ENCODE results near the gene C1orf167. TPM values are rescaled to one million over a fixed set of nuclear protein-coding genes. Genes with fewer than 3 reads are reported as not detected.

C1orf167 gene
- total RNA-seq, 1 donor from 2014 or later: not detected

DNA sequence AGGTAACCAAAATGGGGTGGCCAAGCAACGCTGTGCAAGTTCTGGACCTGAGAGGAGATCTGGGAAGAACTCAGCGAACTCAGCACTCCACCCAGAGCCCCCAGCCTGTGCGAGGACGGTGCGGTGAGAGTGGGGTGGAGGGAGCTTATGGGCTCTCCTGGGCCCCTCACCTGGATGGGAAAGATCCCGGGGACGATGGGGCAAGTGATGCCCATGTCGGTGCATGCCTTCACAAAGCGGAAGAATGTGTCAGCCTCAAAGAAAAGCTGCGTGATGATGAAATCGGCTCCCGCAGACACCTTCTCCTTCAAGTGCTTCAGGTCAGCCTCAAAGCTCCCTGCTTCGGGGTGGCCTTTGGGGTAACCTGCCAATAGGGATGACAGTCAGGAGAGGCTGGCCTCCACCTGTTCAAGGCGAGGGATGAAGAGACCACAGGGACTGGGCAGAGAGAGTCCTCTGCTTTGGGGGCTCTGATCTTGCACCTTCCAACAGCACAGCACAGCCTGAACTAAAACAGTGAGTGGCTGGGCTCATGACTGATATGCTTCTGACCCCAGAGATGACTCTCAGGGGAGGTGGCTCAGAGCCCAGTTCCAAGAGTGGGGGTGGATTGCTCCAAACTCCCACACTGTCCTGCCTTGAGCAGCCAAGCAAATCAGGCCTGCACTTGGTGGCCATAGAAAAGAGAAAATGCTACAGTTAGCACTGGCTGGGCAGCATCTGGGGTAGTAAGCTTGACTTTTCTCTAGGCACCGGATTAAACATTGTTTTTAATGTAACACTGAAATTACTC is 34.2 kb downstream of the C1orf167 start:
- no peak overlapping the region for H3K27ac Mint-ChIP-seq (ENCODE audit: unreplicated experiment)
- no peaks in the 10 kb centered on the region for H3K4me1 Mint-ChIP-seq

DNA sequence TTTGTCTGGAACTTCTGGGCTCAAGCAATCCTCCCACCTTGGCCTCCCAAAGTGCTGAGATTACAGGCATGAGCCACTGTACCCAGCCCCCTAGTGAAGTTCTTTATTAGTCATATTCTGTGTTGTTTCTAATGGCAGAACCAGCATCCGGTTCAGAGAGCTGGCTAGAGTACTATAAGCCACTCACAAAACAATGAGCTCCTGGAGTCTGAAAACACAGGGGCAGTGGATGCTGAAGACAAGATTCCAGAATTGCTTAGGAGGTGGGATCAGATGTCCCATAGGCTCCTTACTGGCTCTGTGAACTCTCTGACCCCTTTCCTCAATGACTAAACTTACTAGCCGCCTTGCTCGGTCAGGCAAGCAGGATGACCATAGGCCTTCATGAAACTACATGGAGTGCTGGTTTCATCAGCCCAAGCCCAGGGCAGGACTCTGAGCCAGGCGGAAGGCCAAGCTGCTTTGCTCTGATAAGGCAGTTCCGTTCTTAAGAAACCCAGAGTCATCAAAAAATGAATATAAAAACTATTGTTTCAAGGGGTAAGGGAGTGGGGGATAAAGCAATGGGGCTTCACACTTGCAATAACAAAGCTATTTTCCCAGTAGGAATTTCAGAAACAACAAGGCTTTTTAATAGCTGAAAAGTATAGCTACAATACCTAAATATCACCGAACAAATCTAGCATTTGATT is 35.7 kb downstream of the C1orf167 start:
- Mint-ChIP-seq H3K27ac (ENCODE audit: unreplicated experiment) (no peak overlapping the region), H3K4me1 (peaks cover 10% of the 10 kb centered on the region), H3K9me3 (no peaks in the 10 kb centered on the region), H3K27me3 (ENCODE audit: low read depth) (no peaks in the 10 kb centered on the region), H3K36me3 (ENCODE audit: low read depth) (no peaks in the 10 kb centered on the region), H3K4me3 (peak overlapping the region; percentile 27)
- DNase-seq (ENCODE audit: low read depth, low spot score): no peak
- no peak for TF ChIP-seq CTCF (conservative IDR thresholded peaks at IDR 0.05)

More for the DNA sequence above, 34.2 kb downstream of the C1orf167 start:
- Mint-ChIP-seq H3K9me3 (no peaks in the 10 kb centered on the region), H3K4me3 (no peak overlapping the region), H3K27me3 (ENCODE audit: low read depth) (no peaks in the 10 kb centered on the region), H3K36me3 (ENCODE audit: low read depth) (no peaks in the 10 kb centered on the region)
- no peak for DNase-seq (ENCODE audit: low read depth, low spot score)
- TF ChIP-seq CTCF (conservative IDR thresholded peaks at IDR 0.05): no peak

- no peak overlapping the region for H3K27ac Mint-ChIP-seq (ENCODE audit: unreplicated experiment)
- no peaks in the 10 kb centered on the region for H3K27me3 Mint-ChIP-seq (ENCODE audit: low read depth)
- H3K36me3 Mint-ChIP-seq (ENCODE audit: low read depth): no peaks in the 10 kb centered on the region
- peaks cover 23% of the 10 kb centered on the region for H3K4me1 Mint-ChIP-seq
- H3K9me3 Mint-ChIP-seq: no peaks in the 10 kb centered on the region
- no peak for TF ChIP-seq CTCF (conservative IDR thresholded peaks at IDR 0.05)
- no peak for DNase-seq (ENCODE audit: low read depth, low spot score)
- H3K4me3 Mint-ChIP-seq: no peak overlapping the region
These were observed 37.1 kb downstream of the C1orf167 start for GRCh38 chr1:11799099-11799498.

DNA sequence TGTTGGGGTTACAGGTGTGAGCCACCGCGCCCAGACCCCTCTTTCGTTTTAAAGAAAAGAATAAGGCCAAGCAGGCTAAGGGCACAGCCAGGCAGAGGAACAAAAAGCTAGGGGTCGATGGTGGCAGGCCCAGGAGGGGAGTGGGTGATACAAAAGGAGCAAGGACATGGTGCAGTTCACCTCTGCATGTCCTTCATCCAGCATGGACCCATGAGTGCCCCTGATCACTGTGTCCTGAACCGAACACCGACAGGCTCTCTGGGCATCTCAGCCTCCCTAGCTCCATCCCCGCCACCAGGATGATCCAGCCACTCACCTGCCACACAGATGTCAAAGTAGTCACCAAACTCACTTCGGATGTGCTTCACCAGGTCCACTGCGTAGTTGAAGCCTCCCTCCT is 37.9 kb downstream of the C1orf167 start:
- Mint-ChIP-seq H3K9me3 (no peaks in the 10 kb centered on the region), H3K4me1 (peaks cover 30% of the 10 kb centered on the region), H3K27me3 (ENCODE audit: low read depth) (no peaks in the 10 kb centered on the region), H3K36me3 (ENCODE audit: low read depth) (no peaks in the 10 kb centered on the region), H3K27ac (ENCODE audit: unreplicated experiment) (no peak overlapping the region), H3K4me3 (no peak overlapping the region)
- TF ChIP-seq CTCF (conservative IDR thresholded peaks at IDR 0.05): no peak
- no peak for DNase-seq (ENCODE audit: low read depth, low spot score)

DNA sequence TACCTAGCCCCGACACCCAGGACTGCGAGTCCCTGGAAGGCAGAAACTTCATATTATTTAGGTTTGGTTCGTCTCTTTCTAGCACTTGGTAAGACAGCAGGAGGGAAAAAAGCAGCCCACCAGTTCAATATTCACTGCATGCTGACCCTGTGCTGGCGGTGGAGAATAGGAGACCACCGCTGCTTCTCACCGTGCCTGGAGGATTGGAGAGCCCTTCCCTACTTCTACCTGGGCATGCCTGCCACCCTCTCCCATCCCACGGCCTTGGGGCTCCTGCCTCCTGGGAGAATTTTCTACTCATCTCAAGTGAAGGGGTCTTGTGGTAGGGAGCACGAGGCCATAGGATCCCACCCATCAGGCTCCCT is 38.4 kb downstream of the C1orf167 start:
- Mint-ChIP-seq H3K27ac (ENCODE audit: unreplicated experiment) (no peak overlapping the region), H3K4me1 (peaks cover 32% of the 10 kb centered on the region), H3K36me3 (ENCODE audit: low read depth) (no peaks in the 10 kb centered on the region), H3K27me3 (ENCODE audit: low read depth) (no peaks in the 10 kb centered on the region), H3K4me3 (no peak overlapping the region), H3K9me3 (no peaks in the 10 kb centered on the region)
- TF ChIP-seq CTCF (conservative IDR thresholded peaks at IDR 0.05): no peak
- DNase-seq (ENCODE audit: low read depth, low spot score): no peak

All from neural crest cell (in vitro differentiated cells).